Measurements from ENCODE around the gene CENPB.

GRCh38 chr20:3754276-3754630, 32.3 kb downstream of the CENPB start:
- TF ChIP-seq RFX5 (IDR thresholded peaks at IDR 0.05; ENCODE audit: low read depth, low read length), result no peak
- TF ChIP-seq RCOR1 (IDR thresholded peaks at IDR 0.05; ENCODE audit: insufficient replicate concordance, low read length), result no peak
- TF ChIP-seq, protein P1, sequence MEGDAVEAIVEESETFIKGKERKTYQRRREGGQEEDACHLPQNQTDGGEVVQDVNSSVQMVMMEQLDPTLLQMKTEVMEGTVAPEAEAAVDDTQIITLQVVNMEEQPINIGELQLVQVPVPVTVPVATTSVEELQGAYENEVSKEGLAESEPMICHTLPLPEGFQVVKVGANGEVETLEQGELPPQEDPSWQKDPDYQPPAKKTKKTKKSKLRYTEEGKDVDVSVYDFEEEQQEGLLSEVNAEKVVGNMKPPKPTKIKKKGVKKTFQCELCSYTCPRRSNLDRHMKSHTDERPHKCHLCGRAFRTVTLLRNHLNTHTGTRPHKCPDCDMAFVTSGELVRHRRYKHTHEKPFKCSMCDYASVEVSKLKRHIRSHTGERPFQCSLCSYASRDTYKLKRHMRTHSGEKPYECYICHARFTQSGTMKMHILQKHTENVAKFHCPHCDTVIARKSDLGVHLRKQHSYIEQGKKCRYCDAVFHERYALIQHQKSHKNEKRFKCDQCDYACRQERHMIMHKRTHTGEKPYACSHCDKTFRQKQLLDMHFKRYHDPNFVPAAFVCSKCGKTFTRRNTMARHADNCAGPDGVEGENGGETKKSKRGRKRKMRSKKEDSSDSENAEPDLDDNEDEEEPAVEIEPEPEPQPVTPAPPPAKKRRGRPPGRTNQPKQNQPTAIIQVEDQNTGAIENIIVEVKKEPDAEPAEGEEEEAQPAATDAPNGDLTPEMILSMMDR (conservative IDR thresholded peaks at IDR 0.05; ENCODE audit: low read depth, low read length), result no peak
- no peak for TF ChIP-seq RAD21 (IDR thresholded peaks at IDR 0.05; ENCODE audit: low read length)
- no peak for TF ChIP-seq CHD1 (IDR thresholded peaks at IDR 0.05; ENCODE audit: low read depth, low read length)
- no peak for TF ChIP-seq CEBPB (IDR thresholded peaks at IDR 0.05; ENCODE audit: low read depth, low read length)

All from IMR-90 (cell line).